BLaER1 treated with 17β-estradiol and CSF1 and Interleukin-3, amounts not matched to agents 10 nM and 100 nM (cell line): ENCODE measurements around the gene ITGB1.
"Not testable (repeated sequence)": the region's sequence is repeated elsewhere in the genome, so short reads cannot be mapped to it uniquely, and the experiment has no call there.

Source experiments
- H3K27ac ChIP-seq, 11 experiments: shearing (Covaris generic); formaldehyde crosslinking; 2 replicates each; pipeline ENCODE4 v1.8.1; 2022
- H3K27me3 ChIP-seq, 11 experiments: shearing (Covaris generic); formaldehyde crosslinking; 2 replicates each; pipeline ENCODE4 v1.8.1; 2022
- H3K36me3 ChIP-seq, 11 experiments: shearing (Covaris generic); formaldehyde crosslinking; 2 replicates each; pipeline ENCODE4 v1.8.1; 2022
- H3K4me1 ChIP-seq, 10 experiments: shearing (Covaris generic); formaldehyde crosslinking; 2 replicates each; pipeline ENCODE4 v1.8.1; 2022
- H3K4me2 ChIP-seq, 11 experiments: shearing (Covaris generic); formaldehyde crosslinking; 2 replicates each; pipeline ENCODE4 v1.8.1; 2022
- H3K4me3 ChIP-seq, 10 experiments: shearing (Covaris generic); formaldehyde crosslinking; 2 replicates each; pipeline ENCODE4 v1.8.1; 2022
- H3K9ac ChIP-seq, 11 experiments: shearing (Covaris generic); formaldehyde crosslinking; 2 replicates each; pipeline ENCODE4 v1.8.1; 2022
- H3K9me3 ChIP-seq, 11 experiments: shearing (Covaris generic); formaldehyde crosslinking; replicated peaks in 1 of 11; 2 replicates each; pipeline ENCODE4 v1.8.1; 2022
- H4K20me1 ChIP-seq, 11 experiments: shearing (Covaris generic); formaldehyde crosslinking; 2 replicates each; pipeline ENCODE4 v1.8.1; 2022
- Cebpa-rat ChIP-seq, 11 experiments: shearing (Covaris generic); IDR thresholded peaks; 2 replicates each; pipeline ENCODE4 v1.8.1; 2022

The ITGB1 gene

GRCh38 chr10:32981760-32982159 lies 23.7 kb upstream of the ITGB1 start:
- Histone ChIP-seq H3K9ac (peak overlapping the region in 2 of 11 experiments; percentile 5 to 79; a peak in 3 of 22 replicates), H3K27ac (peak overlapping the region in 3 of 11 experiments; percentile 70 to 76 (median 75); a peak in 4 of 22 replicates), H3K4me2 (peak overlapping the region in 10 of 11 experiments; percentile 29 to 87 (median 74); a peak in 11 of 22 replicates), H3K4me1 (peaks cover 8 to 70% (median 18%) of the 10 kb centered on the region in 10 experiments; a peak in 18 of 20 replicates), H3K27me3 (no peaks in the 10 kb centered on the region), H3K4me3 (no peak overlapping the region), H3K36me3 (no peaks in the 10 kb centered on the region), H4K20me1 (no peaks in the 10 kb centered on the region), H3K9me3 (no peaks in the 10 kb centered on the region)
- TF ChIP-seq Cebpa-rat (IDR thresholded peaks at IDR 0.05) = no peak

- H3K4me1 ChIP-seq = peaks cover 8 to 61% (median 18%) of the 10 kb centered on the region in 10 experiments; a peak in 18 of 20 replicates
- H3K36me3 ChIP-seq = no peaks in the 10 kb centered on the region
- no peaks in the 10 kb centered on the region for H4K20me1 ChIP-seq
- peak overlapping the region; percentile 40 to 79 (median 65) for H3K9ac ChIP-seq
- H3K9me3 ChIP-seq = no peaks in the 10 kb centered on the region
- peak overlapping the region; percentile 64 to 87 (median 77) for H3K4me2 ChIP-seq
- peak overlapping the region in 9 of 11 experiments; percentile 10 to 76 (median 51); a peak in 17 of 22 replicates for H3K27ac ChIP-seq
- peak overlapping the region; percentile 47 to 69 (median 59) for H3K4me3 ChIP-seq
- H3K27me3 ChIP-seq = no peaks in the 10 kb centered on the region
- TF ChIP-seq Cebpa-rat (IDR thresholded peaks at IDR 0.05) = no peak
Observed at GRCh38 chr10:32980558-32981468, 22.8 kb upstream of the ITGB1 start.

- peak overlapping the region; percentile 64 to 87 (median 77) for H3K4me2 ChIP-seq
- peak overlapping the region; percentile 40 to 79 (median 65); a peak in 20 of 22 replicates for H3K9ac ChIP-seq
- no peaks in the 10 kb centered on the region for H3K27me3 ChIP-seq
- no peak for TF ChIP-seq Cebpa-rat (IDR thresholded peaks at IDR 0.05)
- H3K27ac ChIP-seq = peak overlapping the region in 3 of 11 experiments; percentile 66 to 76 (median 75); a peak in 4 of 22 replicates
- no peaks in the 10 kb centered on the region for H3K36me3 ChIP-seq
- H3K4me1 ChIP-seq = peaks cover 8 to 54% (median 18%) of the 10 kb centered on the region in 10 experiments; a peak in 18 of 20 replicates
- peaks cover 0 to 5% (median 0%) of the 10 kb centered on the region in 11 experiments; a peak in 2 of 22 replicates for H3K9me3 ChIP-seq
- H4K20me1 ChIP-seq = no peaks in the 10 kb centered on the region
- H3K4me3 ChIP-seq = peak overlapping the region; percentile 47 to 69 (median 59)
Observed at GRCh38 chr10:32980242-32980557, 22.2 kb upstream of the ITGB1 start.

GRCh38 chr10:32979719-32980118 lies 21.7 kb upstream of the ITGB1 start:
- H3K27ac ChIP-seq, H3K36me3 ChIP-seq, H3K9ac ChIP-seq, H3K27me3 ChIP-seq, H4K20me1 ChIP-seq, H3K4me3 ChIP-seq, H3K9me3 ChIP-seq: not testable (repeated sequence)
- Histone ChIP-seq H3K4me2 (peak overlapping the region in 9 of 11 experiments; percentile 73 to 87 (median 77); a peak in 7 of 22 replicates), H3K4me1 (peaks cover 8 to 50% (median 18%) of the 10 kb centered on the region in 10 experiments; a peak in 18 of 20 replicates)

- Histone ChIP-seq H3K9me3 (peaks cover 0 to 5% (median 0%) of the 10 kb centered on the region in 11 experiments; a peak in 2 of 22 replicates), H3K36me3 (no peaks in the 10 kb centered on the region), H3K4me3 (no peak overlapping the region), H3K27ac (no peak overlapping the region), H4K20me1 (no peaks in the 10 kb centered on the region), H3K4me2 (no peak overlapping the region), H3K9ac (no peak overlapping the region), H3K27me3 (no peaks in the 10 kb centered on the region), H3K4me1 (peaks cover 8 to 43% (median 18%) of the 10 kb centered on the region in 10 experiments; a peak in 18 of 20 replicates)
- TF ChIP-seq Cebpa-rat (IDR thresholded peaks at IDR 0.05) = no peak
Observed at GRCh38 chr10:32979041-32979440, 21.0 kb upstream of the ITGB1 start.

- H3K4me1 ChIP-seq = peaks cover 8 to 34% (median 18%) of the 10 kb centered on the region in 10 experiments; a peak in 18 of 20 replicates
- H4K20me1 ChIP-seq, H3K27me3 ChIP-seq, H3K27ac ChIP-seq, H3K9me3 ChIP-seq, H3K36me3 ChIP-seq, H3K4me3 ChIP-seq, H3K4me2 ChIP-seq, H3K9ac ChIP-seq: not testable (repeated sequence)
Observed at GRCh38 chr10:32977846-32978809, 20.1 kb upstream of the ITGB1 start.

- Histone ChIP-seq H3K27ac (no peak overlapping the region), H3K9me3 (peaks cover 0 to 5% (median 0%) of the 10 kb centered on the region in 11 experiments; a peak in 2 of 22 replicates), H3K9ac (no peak overlapping the region), H3K4me2 (no peak overlapping the region), H4K20me1 (no peaks in the 10 kb centered on the region), H3K36me3 (no peaks in the 10 kb centered on the region), H3K27me3 (no peaks in the 10 kb centered on the region), H3K4me1 (peaks cover 2 to 16% (median 13%) of the 10 kb centered on the region in 10 experiments; a peak in 17 of 20 replicates), H3K4me3 (no peak overlapping the region)
- TF ChIP-seq Cebpa-rat (IDR thresholded peaks at IDR 0.05) = no peak
Observed at GRCh38 chr10:32976338-32976737, 18.3 kb upstream of the ITGB1 start.

- no peak for TF ChIP-seq Cebpa-rat (IDR thresholded peaks at IDR 0.05)
- Histone ChIP-seq H4K20me1 (no peaks in the 10 kb centered on the region), H3K27me3 (no peaks in the 10 kb centered on the region), H3K4me3 (no peak overlapping the region), H3K9ac (no peak overlapping the region), H3K36me3 (no peaks in the 10 kb centered on the region), H3K4me1 (peaks cover 0 to 6% (median 0%) of the 10 kb centered on the region in 10 experiments; a peak in 1 of 20 replicates), H3K4me2 (no peak overlapping the region), H3K9me3 (peaks cover 0 to 5% (median 0%) of the 10 kb centered on the region in 11 experiments; a peak in 2 of 22 replicates), H3K27ac (no peak overlapping the region)
Observed at GRCh38 chr10:32972929-32973328, 14.9 kb upstream of the ITGB1 start.
